SHP77 treated with DMSO at 0.1 percent for 48 hours (cell line): ENCODE measurements around the gene EFNA2.

Source experiments
- DNase-seq: peaks from one replicate; lab custom pipeline; 2025; lab: John Stamatoyannopoulos, UW

The EFNA2 gene

GRCh38 chr19:1249298-1249989, 36.2 kb upstream of the EFNA2 start:
- DNase-seq = peak; percentile 83

DNA sequence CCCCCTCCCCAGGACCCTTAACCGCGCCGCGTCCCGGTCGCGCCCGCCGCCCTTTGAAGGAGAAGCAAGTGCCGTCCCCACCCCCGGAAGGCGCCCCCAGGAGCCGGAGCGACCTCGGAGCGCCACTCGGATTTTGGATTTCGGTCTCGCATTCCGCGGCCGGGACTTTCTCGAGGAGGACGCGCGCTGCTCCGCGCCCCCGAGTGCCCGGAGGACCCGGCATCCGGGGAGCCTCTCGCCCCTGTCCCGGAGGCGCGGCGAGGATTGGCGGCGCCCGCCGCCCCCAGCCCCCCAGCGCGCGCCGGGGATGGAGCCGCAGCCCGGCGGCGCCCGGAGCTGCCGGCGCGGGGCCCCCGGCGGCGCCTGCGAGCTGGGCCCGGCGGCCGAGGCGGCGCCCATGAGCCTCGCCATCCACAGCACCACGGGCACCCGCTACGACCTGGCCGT, 35.7 kb upstream of the EFNA2 start:
- DNase-seq = no peak

GRCh38 chr19:1250437-1251260, 35.0 kb upstream of the EFNA2 start:
- no peak for DNase-seq

- no peak for DNase-seq
These were observed 34.1 kb upstream of the EFNA2 start for GRCh38 chr19:1251330-1252220.

DNA sequence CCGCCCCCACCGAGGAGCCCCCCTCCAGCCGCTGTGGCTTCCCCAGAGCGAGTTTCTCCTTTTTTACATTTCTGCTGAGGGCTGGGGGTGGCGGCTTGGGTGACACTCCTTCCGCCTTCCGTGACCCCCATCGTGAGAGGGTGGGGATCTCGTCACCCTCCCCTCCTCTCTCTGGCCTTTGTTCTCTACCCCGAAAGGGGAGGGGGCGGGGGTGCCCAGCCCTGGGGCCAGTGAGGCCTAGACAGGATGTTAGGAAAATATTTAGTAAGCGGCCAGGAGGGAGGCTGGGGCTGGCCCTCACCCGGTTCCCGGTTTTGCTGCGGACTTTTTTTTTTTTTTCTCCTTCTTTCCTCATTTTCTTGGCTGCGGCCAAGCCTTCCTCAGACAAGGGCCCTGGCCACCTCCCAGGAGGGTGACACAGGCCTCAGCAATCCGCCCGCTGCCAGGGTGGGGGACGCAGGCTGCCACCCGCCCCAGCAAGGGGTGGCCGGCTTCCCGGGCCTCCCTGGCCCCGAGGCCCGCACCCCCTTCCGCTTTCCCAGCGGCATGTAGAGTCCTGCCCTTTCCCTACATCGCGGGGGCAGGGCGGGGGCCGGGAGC, 33.4 kb upstream of the EFNA2 start:
- DNase-seq = no peak

GRCh38 chr19:1252821-1253513, 32.7 kb upstream of the EFNA2 start:
- DNase-seq = no peak

DNA sequence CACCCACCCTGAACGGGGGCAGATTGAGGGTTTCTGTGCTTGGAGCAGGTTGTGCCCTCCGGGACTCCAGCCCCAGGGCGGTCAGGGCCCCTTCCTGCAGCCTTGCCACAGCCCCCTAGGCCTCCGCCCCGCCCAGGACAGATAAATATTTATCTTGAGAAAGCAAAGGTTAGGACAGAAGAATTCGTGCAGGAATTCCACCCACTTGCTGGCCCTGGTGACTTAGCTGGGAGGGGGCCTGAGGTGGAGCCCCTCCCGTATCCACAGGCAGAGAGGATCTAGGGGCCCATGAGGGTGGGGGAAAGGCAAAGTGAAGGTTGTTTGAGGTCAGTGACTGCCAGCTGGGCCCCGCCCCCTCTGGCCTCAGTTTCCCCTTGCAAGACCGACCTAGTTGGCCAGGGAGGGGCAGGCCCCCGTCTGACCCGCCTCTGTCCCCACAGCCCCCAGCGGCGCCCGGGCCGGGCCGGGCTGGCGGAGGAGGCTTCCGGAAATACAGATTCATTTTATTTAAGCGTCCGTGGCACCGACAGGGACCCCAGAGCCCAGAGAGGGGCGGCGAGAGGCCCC, 32.1 kb upstream of the EFNA2 start:
- no peak for DNase-seq

- no peak for DNase-seq
These were observed 31.6 kb upstream of the EFNA2 start for GRCh38 chr19:1254081-1254527.

- DNase-seq = no peak
These were observed 31.0 kb upstream of the EFNA2 start for GRCh38 chr19:1254530-1255185.

- DNase-seq = no peak
These were observed 30.2 kb upstream of the EFNA2 start for GRCh38 chr19:1255186-1256161.

GRCh38 chr19:1256646-1257474, 28.8 kb upstream of the EFNA2 start:
- no peak for DNase-seq

DNA sequence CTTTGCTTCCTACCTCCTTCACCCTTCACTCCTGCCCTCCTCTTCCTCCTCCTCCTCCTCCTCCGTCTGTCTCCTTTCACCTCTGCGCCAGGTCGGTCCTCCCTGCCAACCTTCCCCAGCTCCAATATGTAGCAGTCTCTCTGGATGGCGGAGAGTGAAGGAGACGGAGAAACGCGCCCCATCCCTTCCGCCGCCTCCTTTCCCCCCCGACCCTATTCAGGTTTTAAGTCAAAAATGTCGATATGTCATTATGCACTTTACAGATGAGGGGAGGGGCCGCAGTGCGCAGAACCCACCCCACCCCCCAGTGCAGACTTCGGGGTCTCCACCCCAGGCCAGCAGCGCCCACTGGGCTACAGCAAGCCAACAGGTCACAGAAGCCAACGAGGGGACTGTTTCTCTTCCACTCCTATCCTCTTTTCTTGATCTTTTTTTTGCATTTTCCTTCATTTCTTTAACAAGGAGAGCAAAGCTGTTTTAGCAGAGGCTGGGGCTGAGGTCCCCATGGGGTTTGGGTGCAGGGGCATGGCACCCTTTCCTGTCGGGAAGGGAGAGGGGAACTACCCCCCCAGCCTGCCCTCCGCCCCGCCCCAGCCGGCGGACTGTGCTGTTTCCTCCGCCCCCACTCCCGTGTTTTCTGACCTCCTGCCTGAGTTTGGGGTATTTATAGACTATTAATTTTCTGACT, 28.1 kb upstream of the EFNA2 start:
- DNase-seq = no peak

DNA sequence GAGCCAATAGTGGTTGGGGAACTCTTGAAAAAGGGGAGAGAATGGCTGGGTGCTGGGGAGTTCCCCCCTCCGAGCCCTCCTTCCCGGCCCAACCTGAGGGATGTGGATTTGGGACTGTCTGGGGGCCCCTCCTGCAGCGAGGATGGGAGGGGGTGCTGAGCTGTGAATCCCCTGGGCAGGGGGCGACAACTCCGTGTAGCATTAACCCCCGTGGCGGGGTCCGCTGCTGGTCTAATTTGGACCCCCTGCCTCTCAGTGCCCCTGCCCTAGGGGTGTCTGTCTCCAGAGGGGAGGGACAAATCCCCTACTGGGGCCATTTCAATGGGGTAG, 27.5 kb upstream of the EFNA2 start:
- no peak for DNase-seq

DNA sequence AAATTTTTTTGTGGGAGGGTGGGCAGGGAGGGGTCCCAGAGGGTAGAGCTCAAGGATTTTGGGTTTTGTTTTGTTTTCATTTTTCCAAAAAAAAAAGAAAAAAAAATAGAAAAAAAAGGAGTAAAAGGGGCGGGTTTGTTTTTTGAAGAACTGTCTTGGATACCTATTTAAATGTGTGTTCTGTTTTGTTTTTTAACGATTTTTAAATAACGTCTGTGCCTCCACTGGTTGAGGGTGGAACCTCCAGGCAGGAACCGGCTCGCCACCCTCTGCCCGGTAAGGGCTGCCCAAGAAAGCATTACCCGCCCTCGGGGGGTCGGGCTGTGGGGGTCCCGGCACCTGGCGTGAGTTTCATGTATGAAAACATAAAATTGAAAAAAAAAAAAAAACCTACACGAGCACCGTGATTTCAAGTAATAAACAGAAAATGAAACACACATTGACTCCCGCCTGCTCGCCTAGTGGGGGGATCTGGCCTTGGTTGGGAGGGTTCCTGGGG, 26.9 kb upstream of the EFNA2 start:
- DNase-seq = no peak

- no peak for DNase-seq
These were observed 26.3 kb upstream of the EFNA2 start for GRCh38 chr19:1259206-1259875.

GRCh38 chr19:1259876-1260748, 25.6 kb upstream of the EFNA2 start:
- no peak for DNase-seq
